ENCODE measurements around the gene ST3GAL3. TPM values are rescaled to one million over a fixed set of nuclear protein-coding genes. Genes with fewer than 3 reads are reported as not detected.

ST3GAL3 gene
- total and polyA plus RNA-seq, 2 donors (not counting 1 experiment from before 2014, with no cell fraction given): 13.7 to 16.3 TPM

DNA sequence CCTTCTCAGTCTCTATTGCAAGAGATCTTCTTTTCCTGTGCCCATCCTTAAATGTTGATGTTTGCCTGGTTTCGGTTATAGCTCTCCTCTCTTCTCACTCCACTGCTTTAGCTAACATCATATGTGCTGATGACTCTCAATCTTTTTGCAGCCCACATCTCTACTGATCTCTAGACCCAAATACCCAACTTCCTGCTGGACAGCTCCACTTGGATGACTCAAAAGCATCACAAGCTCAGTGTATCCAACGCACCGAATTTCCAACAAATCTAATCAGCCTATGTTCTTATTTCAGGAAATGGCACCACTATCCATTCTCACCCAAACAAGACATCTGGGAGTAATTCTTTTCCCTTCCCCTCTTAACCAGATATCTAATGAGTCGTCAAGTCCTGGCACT, 147.1 kb downstream of the ST3GAL3 start:
- Histone ChIP-seq H3K27me3 (ENCODE audit: control insufficient read depth, insufficient read depth, low read length) (no peaks in the 10 kb centered on the region), H4K20me1 (ENCODE audit: control insufficient read depth, extremely low read depth, insufficient read depth, low read length) (no peaks in the 10 kb centered on the region), H3K27ac (ENCODE audit: insufficient read depth, low read length) (no peak overlapping the region), H3K9ac (ENCODE audit: insufficient read depth, low read length) (no peak overlapping the region), H3K9me3 (ENCODE audit: control insufficient read depth, insufficient read depth, low read depth, low read length) (no peaks in the 10 kb centered on the region), H3K4me2 (ENCODE audit: extremely low read depth, insufficient read depth, low read length) (no peak overlapping the region), H2AFZ (ENCODE audit: low read length) (no peak overlapping the region), H3K79me2 (ENCODE audit: control insufficient read depth, insufficient read depth, low read length) (no peaks in the 10 kb centered on the region), H3K36me3 (ENCODE audit: control insufficient read depth, insufficient read depth, low read length) (no peaks in the 10 kb centered on the region), H3K4me1 (ENCODE audit: control insufficient read depth, extremely low read depth, insufficient read depth, low read length) (peaks cover 16% of the 10 kb centered on the region), H3K4me3 (replicated peaks in 1 of 4; ENCODE audit: control extremely low read depth in 1 of 4, insufficient read depth in 1 of 4, low read depth in 3 of 4, low read length in 4 of 4) (no peak overlapping the region)
- TF ChIP-seq, protein P1, sequence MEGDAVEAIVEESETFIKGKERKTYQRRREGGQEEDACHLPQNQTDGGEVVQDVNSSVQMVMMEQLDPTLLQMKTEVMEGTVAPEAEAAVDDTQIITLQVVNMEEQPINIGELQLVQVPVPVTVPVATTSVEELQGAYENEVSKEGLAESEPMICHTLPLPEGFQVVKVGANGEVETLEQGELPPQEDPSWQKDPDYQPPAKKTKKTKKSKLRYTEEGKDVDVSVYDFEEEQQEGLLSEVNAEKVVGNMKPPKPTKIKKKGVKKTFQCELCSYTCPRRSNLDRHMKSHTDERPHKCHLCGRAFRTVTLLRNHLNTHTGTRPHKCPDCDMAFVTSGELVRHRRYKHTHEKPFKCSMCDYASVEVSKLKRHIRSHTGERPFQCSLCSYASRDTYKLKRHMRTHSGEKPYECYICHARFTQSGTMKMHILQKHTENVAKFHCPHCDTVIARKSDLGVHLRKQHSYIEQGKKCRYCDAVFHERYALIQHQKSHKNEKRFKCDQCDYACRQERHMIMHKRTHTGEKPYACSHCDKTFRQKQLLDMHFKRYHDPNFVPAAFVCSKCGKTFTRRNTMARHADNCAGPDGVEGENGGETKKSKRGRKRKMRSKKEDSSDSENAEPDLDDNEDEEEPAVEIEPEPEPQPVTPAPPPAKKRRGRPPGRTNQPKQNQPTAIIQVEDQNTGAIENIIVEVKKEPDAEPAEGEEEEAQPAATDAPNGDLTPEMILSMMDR (conservative IDR thresholded peaks at IDR 0.05 in 1 of 2, IDR thresholded peaks at IDR 0.05 in 1 of 2; ENCODE audit: low read depth in 1 of 2, low read length in 2 of 2): no peak
- no peak for TF ChIP-seq EZH2 (IDR thresholded peaks at IDR 0.05; ENCODE audit: low read length, missing control alignments)
- no peak for DNase-seq (ENCODE audit: low read depth in 2 of 2)

DNA sequence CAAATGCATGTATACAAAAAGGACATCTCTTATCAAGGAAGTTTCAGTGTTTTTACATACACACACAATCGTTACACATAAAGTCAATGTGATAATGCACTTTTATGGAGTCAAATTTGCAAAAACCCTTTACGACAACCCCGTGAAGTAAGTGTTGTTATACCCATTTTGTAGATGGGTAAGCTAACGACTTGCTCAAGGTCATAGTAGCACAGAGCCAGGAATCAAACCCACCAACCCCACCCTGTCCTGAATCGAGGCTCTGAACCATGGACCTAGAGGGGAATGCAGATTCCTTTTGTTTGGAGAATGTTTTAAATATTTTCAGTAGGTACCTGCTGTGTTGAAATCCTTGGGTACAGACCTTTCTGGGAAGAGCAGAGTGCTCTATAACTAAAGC, 148.9 kb downstream of the ST3GAL3 start:
- Histone ChIP-seq H3K27ac (ENCODE audit: insufficient read depth, low read length) (no peak overlapping the region), H3K9me3 (ENCODE audit: control insufficient read depth, insufficient read depth, low read depth, low read length) (no peaks in the 10 kb centered on the region), H3K36me3 (ENCODE audit: control insufficient read depth, insufficient read depth, low read length) (no peaks in the 10 kb centered on the region), H3K4me3 (replicated peaks in 1 of 4; ENCODE audit: control extremely low read depth in 1 of 4, insufficient read depth in 1 of 4, low read depth in 3 of 4, low read length in 4 of 4) (no peak overlapping the region), H3K9ac (ENCODE audit: insufficient read depth, low read length) (no peak overlapping the region), H3K4me1 (ENCODE audit: control insufficient read depth, extremely low read depth, insufficient read depth, low read length) (peaks cover 21% of the 10 kb centered on the region), H3K27me3 (ENCODE audit: control insufficient read depth, insufficient read depth, low read length) (no peaks in the 10 kb centered on the region), H3K4me2 (ENCODE audit: extremely low read depth, insufficient read depth, low read length) (no peak overlapping the region), H4K20me1 (ENCODE audit: control insufficient read depth, extremely low read depth, insufficient read depth, low read length) (no peaks in the 10 kb centered on the region), H3K79me2 (ENCODE audit: control insufficient read depth, insufficient read depth, low read length) (no peaks in the 10 kb centered on the region), H2AFZ (ENCODE audit: low read length) (no peak overlapping the region)
- no peak for TF ChIP-seq EZH2 (IDR thresholded peaks at IDR 0.05; ENCODE audit: low read length, missing control alignments)
- TF ChIP-seq, protein P1 (conservative IDR thresholded peaks at IDR 0.05 in 1 of 2, IDR thresholded peaks at IDR 0.05 in 1 of 2; ENCODE audit: low read depth in 1 of 2, low read length in 2 of 2): no peak
- no peak for DNase-seq (ENCODE audit: low read depth in 2 of 2)

DNA sequence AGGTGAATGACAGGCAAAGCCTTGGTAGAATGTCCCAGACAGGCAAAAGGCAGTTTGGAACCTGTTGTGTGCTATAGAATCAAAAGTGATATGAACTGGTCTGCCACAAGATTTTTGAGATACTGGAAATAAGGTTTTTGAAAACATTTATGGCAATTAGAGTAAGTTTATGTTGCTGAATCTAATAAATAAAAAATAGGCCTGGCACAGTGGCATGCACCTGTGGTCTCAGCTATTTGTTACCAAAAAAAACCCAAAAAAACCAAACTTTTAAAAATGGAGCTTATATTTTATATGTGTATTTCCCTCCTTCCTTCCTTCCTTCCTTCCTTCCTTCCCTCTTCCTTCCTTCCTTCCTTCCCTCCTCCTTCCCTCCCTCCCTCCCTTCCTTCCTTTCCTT, 149.8 kb downstream of the ST3GAL3 start:
- Histone ChIP-seq H3K4me3 (replicated peaks in 1 of 4; ENCODE audit: control extremely low read depth in 1 of 4, insufficient read depth in 1 of 4, low read depth in 3 of 4, low read length in 4 of 4) (no peak overlapping the region), H3K9me3 (ENCODE audit: control insufficient read depth, insufficient read depth, low read depth, low read length) (no peaks in the 10 kb centered on the region), H3K36me3 (ENCODE audit: control insufficient read depth, insufficient read depth, low read length) (no peaks in the 10 kb centered on the region), H3K4me1 (ENCODE audit: control insufficient read depth, extremely low read depth, insufficient read depth, low read length) (peaks cover 22% of the 10 kb centered on the region), H3K27me3 (ENCODE audit: control insufficient read depth, insufficient read depth, low read length) (no peaks in the 10 kb centered on the region), H3K4me2 (ENCODE audit: extremely low read depth, insufficient read depth, low read length) (no peak overlapping the region), H4K20me1 (ENCODE audit: control insufficient read depth, extremely low read depth, insufficient read depth, low read length) (no peaks in the 10 kb centered on the region), H2AFZ (ENCODE audit: low read length) (no peak overlapping the region), H3K9ac (ENCODE audit: insufficient read depth, low read length) (no peak overlapping the region), H3K27ac (ENCODE audit: insufficient read depth, low read length) (no peak overlapping the region), H3K79me2 (ENCODE audit: control insufficient read depth, insufficient read depth, low read length) (no peaks in the 10 kb centered on the region)
- DNase-seq (ENCODE audit: low read depth in 2 of 2): no peak
- TF ChIP-seq EZH2 (IDR thresholded peaks at IDR 0.05; ENCODE audit: low read length, missing control alignments): no peak
- TF ChIP-seq, protein P1 (conservative IDR thresholded peaks at IDR 0.05 in 1 of 2, IDR thresholded peaks at IDR 0.05 in 1 of 2; ENCODE audit: low read depth in 1 of 2, low read length in 2 of 2): no peak
